ENCODE data around the gene ALDH18A1. TPM values are rescaled to one million over a fixed set of nuclear protein-coding genes. Genes with fewer than 3 reads are reported as not detected.

Gene ALDH18A1
- total RNA-seq, 2 donors from 2014 or later = 38.9 to 46.4 TPM

DNA sequence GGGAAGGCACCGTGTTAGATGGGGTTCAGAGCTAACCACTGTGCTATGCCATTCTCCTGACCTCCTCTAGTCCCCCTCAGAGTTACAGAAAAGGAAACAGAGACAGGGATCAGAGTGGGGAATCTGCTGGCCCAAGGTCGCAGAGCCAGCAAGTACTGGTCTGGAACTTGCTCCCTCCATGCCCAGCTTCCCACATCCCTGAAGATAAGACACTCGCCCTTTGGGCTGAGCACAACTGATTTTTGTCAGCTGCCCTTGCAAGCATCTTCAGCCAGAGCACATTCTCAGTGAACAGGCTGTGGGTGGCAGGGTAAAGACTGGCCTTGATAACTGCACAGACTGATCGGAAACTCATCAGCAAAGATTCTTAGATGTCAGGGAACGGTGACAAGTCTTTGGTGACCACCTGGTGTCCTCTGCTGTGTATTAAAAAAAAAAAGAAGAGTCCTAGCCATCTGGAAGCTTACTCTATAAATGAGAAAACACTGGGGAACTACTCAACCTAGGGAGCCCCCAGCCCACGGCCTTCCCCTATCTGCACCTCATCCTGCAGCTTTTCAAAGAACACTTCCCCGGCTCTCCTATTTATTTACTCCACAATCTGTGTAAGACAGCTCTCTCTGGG lies 94.1 kb downstream of the ALDH18A1 start:
- TF ChIP-seq, protein P1, sequence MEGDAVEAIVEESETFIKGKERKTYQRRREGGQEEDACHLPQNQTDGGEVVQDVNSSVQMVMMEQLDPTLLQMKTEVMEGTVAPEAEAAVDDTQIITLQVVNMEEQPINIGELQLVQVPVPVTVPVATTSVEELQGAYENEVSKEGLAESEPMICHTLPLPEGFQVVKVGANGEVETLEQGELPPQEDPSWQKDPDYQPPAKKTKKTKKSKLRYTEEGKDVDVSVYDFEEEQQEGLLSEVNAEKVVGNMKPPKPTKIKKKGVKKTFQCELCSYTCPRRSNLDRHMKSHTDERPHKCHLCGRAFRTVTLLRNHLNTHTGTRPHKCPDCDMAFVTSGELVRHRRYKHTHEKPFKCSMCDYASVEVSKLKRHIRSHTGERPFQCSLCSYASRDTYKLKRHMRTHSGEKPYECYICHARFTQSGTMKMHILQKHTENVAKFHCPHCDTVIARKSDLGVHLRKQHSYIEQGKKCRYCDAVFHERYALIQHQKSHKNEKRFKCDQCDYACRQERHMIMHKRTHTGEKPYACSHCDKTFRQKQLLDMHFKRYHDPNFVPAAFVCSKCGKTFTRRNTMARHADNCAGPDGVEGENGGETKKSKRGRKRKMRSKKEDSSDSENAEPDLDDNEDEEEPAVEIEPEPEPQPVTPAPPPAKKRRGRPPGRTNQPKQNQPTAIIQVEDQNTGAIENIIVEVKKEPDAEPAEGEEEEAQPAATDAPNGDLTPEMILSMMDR (IDR thresholded peaks at IDR 0.05) = no peak
- TF ChIP-seq POLR2A (IDR thresholded peaks at IDR 0.05) = no peak
- Histone ChIP-seq H3K4me1 (peaks cover 33% of the 10 kb centered on the region), H3K27me3 (no peaks in the 10 kb centered on the region), H3K4me3 (no peak overlapping the region), H3K36me3 (replicated peaks in 1 of 2; ENCODE audit: insufficient read depth in 1 of 2, low read depth in 2 of 2) (no peaks in the 10 kb centered on the region), H3K9me3 (no peaks in the 10 kb centered on the region), H3K27ac (no peak overlapping the region)
- no peak for DNase-seq
- WGBS, 2 donors = 59 to 65% methylated on average over 6 to 7 of the region's 7 CpGs
- intact Hi-C loops (cut with DNase I) = no loop called here
- no peak for ATAC-seq

DNA sequence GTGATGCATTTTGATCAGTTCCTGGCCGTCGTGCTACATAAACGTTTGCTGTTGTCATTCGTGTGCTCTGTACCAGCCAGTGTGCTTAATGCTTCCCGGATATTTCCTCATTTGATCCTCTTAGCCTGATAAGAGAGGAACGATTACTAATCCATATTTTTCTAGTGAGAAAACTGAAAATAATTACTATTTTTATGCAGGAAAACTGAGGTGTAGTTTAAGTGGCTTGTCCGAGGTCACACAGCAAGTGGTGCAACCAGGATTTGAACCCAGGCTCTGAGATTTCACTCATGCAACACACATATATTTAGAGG lies 94.7 kb downstream of the ALDH18A1 start:
- Histone ChIP-seq H3K27me3 (no peaks in the 10 kb centered on the region), H3K36me3 (replicated peaks in 1 of 2; ENCODE audit: insufficient read depth in 1 of 2, low read depth in 2 of 2) (no peaks in the 10 kb centered on the region), H3K4me1 (peaks cover 33% of the 10 kb centered on the region), H3K4me3 (peak overlapping the region in 1 of 2 donors; percentile 31), H3K9me3 (no peaks in the 10 kb centered on the region), H3K27ac (peak overlapping the region in 3 of 4 donors; percentile 52 to 91 (median 70))
- 32% methylated on average over 7 of the region's 7 CpGs for WGBS, 2 donors
- TF ChIP-seq, protein P1 (IDR thresholded peaks at IDR 0.05) = no peak
- no peak for TF ChIP-seq POLR2A (IDR thresholded peaks at IDR 0.05)
- no peak for ATAC-seq
- DNase-seq = no peak
- intact Hi-C loops (cut with DNase I) = no loop called here

DNA sequence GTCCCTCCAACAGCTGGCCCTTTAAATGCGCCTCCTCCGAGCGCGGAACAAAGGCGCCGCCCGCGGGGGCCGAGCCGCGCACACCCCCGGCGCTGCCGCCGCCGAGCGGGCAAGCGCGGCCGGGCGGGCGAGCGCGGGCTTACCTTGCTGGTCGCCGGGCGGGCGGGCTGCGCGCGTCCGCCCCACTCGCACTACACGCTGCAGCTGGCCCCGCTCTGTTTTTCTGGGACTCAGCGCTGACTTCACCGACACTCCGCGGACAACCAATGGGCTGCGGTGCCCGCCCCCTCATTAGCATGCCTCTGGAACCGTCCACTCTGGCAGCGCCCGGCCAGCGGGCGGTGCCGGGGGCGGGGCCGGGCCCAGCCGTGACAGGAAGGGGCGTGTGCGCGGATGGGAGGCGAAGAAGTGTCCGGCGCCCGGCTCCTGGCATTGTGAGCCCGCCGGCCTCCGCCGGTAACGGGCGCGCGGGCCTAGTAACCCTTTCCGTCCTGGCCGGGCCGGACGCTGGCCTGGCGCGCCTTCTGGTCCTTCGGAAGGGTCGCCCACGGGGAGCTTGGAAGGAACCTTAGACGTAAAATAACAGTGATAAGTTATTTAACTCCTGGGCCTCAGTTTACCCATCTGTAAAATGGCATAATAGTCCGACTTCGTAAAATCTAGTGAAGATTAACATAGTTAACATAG lies 95.2 kb downstream of the ALDH18A1 start, which contains the start of gene SORBS1:
TSS of gene SORBS1 (minus strand) at position 195 of the 687 bp plus-strand sequence. CDS start 120,236 bp downstream, outside the sequence.
- H3K27me3 ChIP-seq = no peaks in the 10 kb centered on the region
- H3K4me3 ChIP-seq = peak within 1 kb of the TSS; percentile 86 to 94
- no peaks in the 10 kb centered on the region for H3K36me3 ChIP-seq (replicated peaks in 1 of 2; ENCODE audit: insufficient read depth in 1 of 2, low read depth in 2 of 2)
- DNase-seq (peak; percentile 97 to 98 (median 98)), ATAC-seq (peak; percentile 99)
- no peaks in the 10 kb centered on the region for H3K9me3 ChIP-seq
- peaks cover 33% of the 10 kb centered on the region for H3K4me1 ChIP-seq
- TF ChIP-seq POLR2A (IDR thresholded peaks at IDR 0.05) = peak; percentile 88 to 98 (median 89)
- TF ChIP-seq, protein P1 (IDR thresholded peaks at IDR 0.05) = peak in 2 of 7 experiments; percentile 24 to 36
- intact Hi-C loops (cut with DNase I) = no loop called here
- H3K27ac ChIP-seq = peak within 1 kb of the TSS; percentile 70 to 91 (median 88)
- 1% methylated on average over 24 to 70 of the region's 77 CpGs for WGBS, 2 donors

DNA sequence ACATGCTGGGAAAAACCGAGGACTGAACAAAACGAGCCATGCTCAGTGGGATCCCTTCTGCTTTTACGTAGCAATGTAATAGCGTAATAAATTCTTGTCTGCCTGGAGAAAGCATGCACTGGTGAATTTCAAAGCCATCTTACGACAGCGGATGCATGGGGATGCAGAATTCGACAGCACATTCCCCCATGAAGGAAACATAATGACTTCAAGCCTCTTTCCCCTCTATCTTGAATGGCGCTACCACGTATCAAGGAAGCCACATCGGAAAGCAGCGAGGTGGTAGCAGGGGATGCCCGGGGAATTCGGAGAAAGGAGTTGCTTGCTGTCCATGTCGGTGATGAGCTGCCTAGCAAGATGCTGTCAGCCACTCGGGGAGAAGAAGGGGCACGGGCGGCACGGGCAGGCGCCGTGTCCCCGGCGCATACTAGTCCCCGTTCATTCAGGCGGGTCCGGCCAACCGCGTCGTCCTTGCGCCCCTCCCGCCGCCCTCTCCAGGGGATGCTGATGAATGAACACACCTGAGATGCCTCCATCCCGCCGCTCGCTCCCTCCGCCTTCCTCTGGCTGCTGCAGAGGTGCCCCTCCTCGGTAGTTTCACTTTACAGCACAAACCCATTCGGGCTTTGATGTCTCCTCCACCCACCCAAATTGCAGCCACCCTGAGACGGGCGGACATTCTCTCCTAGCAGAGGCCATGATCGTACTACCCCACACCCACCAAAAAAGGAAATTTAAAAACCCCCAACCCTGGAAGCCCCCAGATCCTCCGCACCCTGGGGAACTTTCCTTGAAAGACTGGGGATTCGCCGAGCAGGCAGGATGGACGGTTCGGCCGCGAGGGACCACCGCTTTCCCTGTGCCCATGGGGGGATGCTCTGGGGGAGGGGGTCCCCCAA lies 96.0 kb downstream of the ALDH18A1 start:
- TF ChIP-seq POLR2A (IDR thresholded peaks at IDR 0.05) = no peak
- TF ChIP-seq, protein P1 (IDR thresholded peaks at IDR 0.05) = no peak
- peak overlapping the region; percentile 70 to 91 (median 88) for H3K27ac ChIP-seq
- intact Hi-C loops (cut with DNase I) = no loop called here
- H3K4me3 ChIP-seq = peak overlapping the region; percentile 86 to 94
- DNase-seq = peak; percentile 61 to 64 (median 62)
- H3K36me3 ChIP-seq (replicated peaks in 1 of 2; ENCODE audit: insufficient read depth in 1 of 2, low read depth in 2 of 2) = no peaks in the 10 kb centered on the region
- peaks cover 33% of the 10 kb centered on the region for H3K4me1 ChIP-seq
- H3K27me3 ChIP-seq = no peaks in the 10 kb centered on the region
- peak; percentile 41 for ATAC-seq
- no peaks in the 10 kb centered on the region for H3K9me3 ChIP-seq
- 5 to 7% methylated on average over 27 to 48 of the region's 48 CpGs for WGBS, 2 donors

Data from body of pancreas (tissue), 4 donors.